ENCODE measurements around the gene C4BPA. TPM values are rescaled to one million over a fixed set of nuclear protein-coding genes. Genes with fewer than 3 reads are reported as not detected.

Gene C4BPA
- total RNA-seq (0.95 TPM), polyA plus RNA-seq (0.91 TPM)

DNA sequence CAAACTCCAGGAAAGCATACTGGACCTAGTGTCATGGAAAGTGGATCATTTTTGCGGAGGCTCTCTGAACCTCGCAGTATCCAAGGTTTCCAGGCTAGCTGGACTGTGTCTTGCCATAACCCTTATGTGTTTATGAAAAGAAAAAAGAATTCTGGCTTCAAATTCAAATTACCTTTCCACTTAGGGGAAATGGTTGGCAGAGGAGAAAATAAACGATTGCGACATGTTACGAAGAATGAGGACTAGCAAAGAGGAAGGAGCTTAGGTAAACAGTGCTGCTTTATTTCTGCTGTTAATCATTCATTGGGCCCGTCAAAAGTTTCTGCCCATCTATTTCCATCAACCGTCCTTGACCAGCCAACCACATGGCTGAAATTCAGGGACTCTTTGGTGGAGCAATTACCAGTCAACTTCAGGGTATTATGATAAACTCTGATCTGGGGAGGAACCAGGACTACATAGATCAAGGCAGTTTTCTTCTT lies at the start of gene C4BPA:
C4BPA (plus strand) TSS at position 342 of the 482 bp plus-strand sequence. CDS start 8,793 bp downstream, outside the sequence.
- H3K4me3 ChIP-seq (ENCODE audit: low read depth, low read length): no peak within 1 kb of the TSS
- H3K4me1 ChIP-seq (ENCODE audit: insufficient read depth): no peaks in the 10 kb centered on the region
- no peaks in the 10 kb centered on the region for H3K36me3 ChIP-seq (ENCODE audit: insufficient read depth)
- H3K27ac ChIP-seq (ENCODE audit: low read depth): no peak within 1 kb of the TSS
- 87% methylated on average over 7 of the region's 7 CpGs for WGBS
- no peak for DNase-seq (ENCODE audit: extremely low spot score)

- Histone ChIP-seq H3K27ac (ENCODE audit: low read depth) (no peak overlapping the region), H3K36me3 (ENCODE audit: insufficient read depth) (no peaks in the 10 kb centered on the region), H3K4me1 (ENCODE audit: insufficient read depth) (no peaks in the 10 kb centered on the region), H3K4me3 (ENCODE audit: low read depth, low read length) (no peak overlapping the region)
- DNase-seq (ENCODE audit: extremely low spot score): no peak
- WGBS: 53% methylated on average over 2 of the region's 2 CpGs
Observed at GRCh38 chr1:207054491-207054890, 49.5 kb upstream of the C4BPA start.

GRCh38 chr1:207055386-207056001 lies 48.5 kb upstream of the C4BPA start:
- no peaks in the 10 kb centered on the region for H3K4me1 ChIP-seq (ENCODE audit: insufficient read depth)
- H3K36me3 ChIP-seq (ENCODE audit: insufficient read depth): no peaks in the 10 kb centered on the region
- H3K4me3 ChIP-seq (ENCODE audit: low read depth, low read length): no peak overlapping the region
- no peak overlapping the region for H3K27ac ChIP-seq (ENCODE audit: low read depth)
- 80% methylated on average over 3 of the region's 3 CpGs for WGBS
- no peak for DNase-seq (ENCODE audit: extremely low spot score)

DNA sequence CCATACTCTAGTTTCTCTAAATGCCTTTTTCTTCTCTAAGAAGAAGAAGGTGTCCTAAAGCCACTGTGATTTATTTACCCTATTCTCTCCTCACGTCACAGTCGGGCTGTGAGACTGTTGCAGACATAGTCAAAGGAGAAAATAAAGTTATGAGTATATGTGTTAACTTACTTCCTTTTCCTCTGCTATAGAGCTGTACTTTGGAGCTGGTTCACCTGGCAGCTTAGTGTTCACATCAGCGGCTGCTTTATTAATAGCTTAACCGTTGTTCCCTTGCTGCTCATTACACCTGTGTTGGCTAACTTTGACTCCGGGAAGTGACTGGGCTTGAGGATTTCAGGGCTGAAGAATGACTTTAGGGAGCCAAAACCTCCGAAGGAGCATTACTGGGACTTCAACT lies 47.4 kb upstream of the C4BPA start:
- Histone ChIP-seq H3K27ac (ENCODE audit: low read depth) (no peak overlapping the region), H3K36me3 (ENCODE audit: insufficient read depth) (no peaks in the 10 kb centered on the region), H3K4me3 (ENCODE audit: low read depth, low read length) (no peak overlapping the region), H3K4me1 (ENCODE audit: insufficient read depth) (no peaks in the 10 kb centered on the region)
- 91% methylated on average over 6 of the region's 6 CpGs for WGBS
- no peak for DNase-seq (ENCODE audit: extremely low spot score)

DNA sequence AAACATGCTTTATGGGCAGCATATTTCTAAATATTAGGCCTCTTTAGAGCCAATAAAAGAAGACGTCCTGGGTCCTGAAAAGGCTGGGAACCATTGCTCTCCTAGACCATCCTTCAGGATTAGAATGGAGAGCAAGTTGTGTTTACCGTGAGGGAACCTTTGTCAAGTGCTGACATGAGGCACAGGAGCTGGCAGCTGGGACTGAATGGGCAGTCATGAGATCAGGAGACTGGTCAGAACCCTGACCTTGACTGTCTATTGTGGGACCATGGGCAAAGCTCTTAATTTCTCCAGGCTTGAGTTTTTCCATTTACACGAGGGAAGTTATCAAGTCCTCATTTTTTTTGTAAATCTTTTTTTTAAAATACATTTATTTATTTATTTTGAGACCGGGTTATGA lies 45.8 kb upstream of the C4BPA start:
- no peaks in the 10 kb centered on the region for H3K4me1 ChIP-seq (ENCODE audit: insufficient read depth)
- DNase-seq (ENCODE audit: extremely low spot score): no peak
- WGBS: 83% methylated on average over 4 of the region's 4 CpGs
- no peak overlapping the region for H3K4me3 ChIP-seq (ENCODE audit: low read depth, low read length)
- no peak overlapping the region for H3K27ac ChIP-seq (ENCODE audit: low read depth)
- H3K36me3 ChIP-seq (ENCODE audit: insufficient read depth): peaks cover 2% of the 10 kb centered on the region

GRCh38 chr1:207058878-207059867 lies 44.9 kb upstream of the C4BPA start:
- Histone ChIP-seq H3K4me3 (ENCODE audit: low read depth, low read length) (no peak overlapping the region), H3K36me3 (ENCODE audit: insufficient read depth) (peaks cover 2% of the 10 kb centered on the region), H3K4me1 (ENCODE audit: insufficient read depth) (no peaks in the 10 kb centered on the region), H3K27ac (ENCODE audit: low read depth) (no peak overlapping the region)
- no peak for DNase-seq (ENCODE audit: extremely low spot score)
- 73% methylated on average over 6 of the region's 6 CpGs for WGBS

DNA sequence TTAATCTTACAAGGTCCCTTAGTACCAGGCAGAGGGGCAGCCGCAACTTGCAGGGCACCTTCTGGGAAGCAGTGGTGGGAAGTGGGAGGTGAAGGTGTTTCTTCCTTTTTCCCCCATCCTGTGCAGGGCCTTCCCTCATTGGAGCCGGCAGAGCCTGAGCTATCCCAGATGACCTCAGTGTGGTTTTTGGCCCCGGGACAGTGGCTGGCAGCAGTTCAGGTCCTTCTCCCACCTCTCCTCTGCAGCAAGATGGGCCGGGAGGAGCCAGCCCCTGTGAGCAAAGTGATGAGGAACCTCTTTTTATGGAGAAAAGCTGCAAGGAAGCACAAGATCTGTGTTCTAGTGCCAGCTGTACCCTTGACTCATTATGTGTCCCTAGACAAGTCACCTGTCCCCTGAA lies 44.2 kb upstream of the C4BPA start:
- H3K36me3 ChIP-seq (ENCODE audit: insufficient read depth): peaks cover 2% of the 10 kb centered on the region
- no peak overlapping the region for H3K27ac ChIP-seq (ENCODE audit: low read depth)
- 66% methylated on average over 4 of the region's 4 CpGs for WGBS
- H3K4me1 ChIP-seq (ENCODE audit: insufficient read depth): no peaks in the 10 kb centered on the region
- H3K4me3 ChIP-seq (ENCODE audit: low read depth, low read length): no peak overlapping the region
- DNase-seq (ENCODE audit: extremely low spot score): no peak

- 76% methylated on average over 3 of the region's 3 CpGs for WGBS
- Histone ChIP-seq H3K27ac (ENCODE audit: low read depth) (no peak overlapping the region), H3K4me3 (ENCODE audit: low read depth, low read length) (no peak overlapping the region), H3K36me3 (ENCODE audit: insufficient read depth) (peaks cover 2% of the 10 kb centered on the region), H3K4me1 (ENCODE audit: insufficient read depth) (no peaks in the 10 kb centered on the region)
- no peak for DNase-seq (ENCODE audit: extremely low spot score)
Observed at GRCh38 chr1:207060596-207060995, 43.4 kb upstream of the C4BPA start.

GRCh38 chr1:207062058-207062457 lies 42.0 kb upstream of the C4BPA start:
- H3K27ac ChIP-seq (ENCODE audit: low read depth): no peak overlapping the region
- H3K4me1 ChIP-seq (ENCODE audit: insufficient read depth): no peaks in the 10 kb centered on the region
- peaks cover 2% of the 10 kb centered on the region for H3K36me3 ChIP-seq (ENCODE audit: insufficient read depth)
- DNase-seq (ENCODE audit: extremely low spot score): no peak
- no peak overlapping the region for H3K4me3 ChIP-seq (ENCODE audit: low read depth, low read length)
- 87% methylated on average over 1 of the region's 1 CpG for WGBS

DNA sequence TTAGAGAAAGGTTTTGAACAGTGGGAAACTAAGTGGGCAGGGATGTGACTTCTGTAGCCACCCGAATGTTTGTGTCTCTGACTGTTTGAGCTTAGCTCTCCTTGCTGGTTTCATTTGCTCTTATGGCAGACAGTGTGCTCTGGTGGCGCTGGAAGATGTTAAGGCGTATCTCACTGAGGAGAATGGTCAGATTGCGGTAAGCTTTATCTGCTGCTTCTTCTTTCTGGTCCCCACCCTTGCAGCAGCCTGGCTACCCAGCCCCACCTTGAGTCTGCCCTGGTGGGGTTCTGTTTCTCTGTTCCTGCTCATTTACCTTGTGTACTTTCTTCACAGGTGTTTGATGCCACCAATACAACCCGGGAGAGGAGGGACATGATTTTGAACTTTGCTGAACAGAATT lies 41.0 kb upstream of the C4BPA start:
- no peaks in the 10 kb centered on the region for H3K4me1 ChIP-seq (ENCODE audit: insufficient read depth)
- 95% methylated on average over 5 of the region's 5 CpGs for WGBS

DNA sequence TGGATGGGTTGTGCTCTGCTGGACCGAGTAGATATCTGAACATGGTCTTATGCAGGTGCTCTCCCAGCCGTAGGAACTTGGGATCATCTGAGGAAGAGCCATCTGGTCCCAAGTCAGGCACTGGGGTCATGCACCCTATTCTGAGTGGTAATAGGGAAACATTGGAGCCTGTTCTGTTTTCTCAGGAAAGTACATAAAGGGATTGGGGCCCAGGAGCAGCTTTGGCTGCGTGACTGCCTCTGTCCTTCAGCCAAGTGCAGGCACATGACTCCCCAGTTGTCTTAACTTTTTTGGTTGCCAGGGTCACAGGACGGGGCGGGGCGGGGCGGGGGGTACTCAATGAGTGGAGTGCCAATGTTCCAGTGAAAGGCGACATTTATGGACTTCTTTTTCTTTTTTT lies 39.5 kb upstream of the C4BPA start:
- WGBS: 88% methylated on average over 8 of the region's 8 CpGs
- DNase-seq (ENCODE audit: extremely low spot score): no peak
- Histone ChIP-seq H3K4me1 (ENCODE audit: insufficient read depth) (no peaks in the 10 kb centered on the region), H3K4me3 (ENCODE audit: low read depth, low read length) (no peak overlapping the region), H3K27ac (ENCODE audit: low read depth) (no peak overlapping the region), H3K36me3 (ENCODE audit: insufficient read depth) (peaks cover 2% of the 10 kb centered on the region)

More for the DNA sequence above, 41.0 kb upstream of the C4BPA start:
- H3K36me3 ChIP-seq (ENCODE audit: insufficient read depth): peaks cover 2% of the 10 kb centered on the region
- no peak overlapping the region for H3K4me3 ChIP-seq (ENCODE audit: low read depth, low read length)
- DNase-seq (ENCODE audit: extremely low spot score): no peak
- no peak overlapping the region for H3K27ac ChIP-seq (ENCODE audit: low read depth)

DNA sequence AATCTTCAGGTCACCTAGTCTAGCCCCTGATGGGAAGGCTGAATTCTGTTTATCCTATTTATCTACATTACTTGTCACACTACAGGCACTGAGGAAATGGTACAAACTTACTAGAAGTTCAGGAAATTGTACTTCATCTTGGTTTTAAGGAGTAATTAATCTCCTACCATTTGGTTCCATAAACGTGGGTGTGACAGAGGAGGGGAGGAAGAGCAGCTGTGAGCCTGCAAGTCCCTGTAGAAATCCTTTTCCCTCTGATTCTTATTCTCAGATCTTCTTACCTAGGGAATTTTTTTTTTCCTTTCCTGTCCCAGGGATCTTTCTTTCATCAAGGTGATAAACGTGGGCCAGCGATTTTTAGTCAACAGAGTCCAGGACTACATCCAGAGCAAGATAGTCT lies 36.8 kb upstream of the C4BPA start:
- Histone ChIP-seq H3K36me3 (ENCODE audit: insufficient read depth) (no peaks in the 10 kb centered on the region), H3K4me1 (ENCODE audit: insufficient read depth) (no peaks in the 10 kb centered on the region), H3K4me3 (ENCODE audit: low read depth, low read length) (no peak overlapping the region), H3K27ac (ENCODE audit: low read depth) (no peak overlapping the region)
- DNase-seq (ENCODE audit: extremely low spot score): no peak
- 57% methylated on average over 3 of the region's 3 CpGs for WGBS

DNA sequence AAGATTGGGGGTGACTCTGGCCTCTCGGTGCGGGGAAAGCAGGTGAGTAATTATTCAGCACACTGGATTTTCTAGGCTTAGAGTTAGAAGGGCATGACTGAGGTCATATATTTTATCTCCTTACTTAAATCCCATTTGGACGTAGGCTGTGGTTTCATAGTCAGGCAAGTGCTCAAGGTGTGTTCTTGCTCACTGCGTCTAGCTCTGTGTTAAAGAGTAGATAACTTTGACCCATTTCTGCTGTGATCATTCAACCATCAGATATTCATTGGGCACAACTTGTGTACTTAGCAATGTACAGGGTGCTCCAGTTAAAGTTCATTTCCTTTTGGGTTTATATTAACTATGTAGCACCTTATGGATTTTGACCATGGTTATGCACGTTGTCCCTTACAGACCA lies 36.4 kb upstream of the C4BPA start:
- Histone ChIP-seq H3K4me1 (ENCODE audit: insufficient read depth) (no peaks in the 10 kb centered on the region), H3K27ac (ENCODE audit: low read depth) (no peak overlapping the region), H3K4me3 (ENCODE audit: low read depth, low read length) (no peak overlapping the region), H3K36me3 (ENCODE audit: insufficient read depth) (no peaks in the 10 kb centered on the region)
- DNase-seq (ENCODE audit: extremely low spot score): no peak
- WGBS: 79% methylated on average over 5 of the region's 5 CpGs

DNA sequence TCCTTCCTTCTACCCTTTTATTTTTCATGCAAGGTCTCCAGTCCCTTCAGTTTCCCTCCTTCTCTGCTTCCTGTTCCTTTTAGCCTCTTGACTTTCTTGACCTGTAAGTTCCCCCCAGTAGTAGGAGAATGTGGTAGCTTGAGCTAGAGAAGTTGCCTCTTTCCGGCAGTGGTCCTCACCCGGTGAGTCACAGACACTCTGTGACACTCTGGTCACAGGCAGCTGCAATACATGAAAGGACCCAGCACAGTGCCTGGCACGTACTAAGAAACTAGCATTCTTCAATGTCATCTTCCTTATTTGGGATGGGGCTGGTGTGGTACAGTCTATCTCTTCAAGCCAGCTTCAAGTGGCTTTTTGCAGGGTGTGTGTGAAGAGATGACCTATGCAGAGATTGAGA lies 35.0 kb upstream of the C4BPA start:
- no peak overlapping the region for H3K27ac ChIP-seq (ENCODE audit: low read depth)
- H3K4me3 ChIP-seq (ENCODE audit: low read depth, low read length): no peak overlapping the region
- WGBS: 85% methylated on average over 3 of the region's 3 CpGs
- H3K36me3 ChIP-seq (ENCODE audit: insufficient read depth): no peaks in the 10 kb centered on the region
- DNase-seq (ENCODE audit: extremely low spot score): no peak
- H3K4me1 ChIP-seq (ENCODE audit: insufficient read depth): no peaks in the 10 kb centered on the region
